NB4 (cell line): ENCODE results near the gene MITD1.
"Not testable (repeated sequence)": the region's sequence is repeated elsewhere in the genome, so short reads cannot be mapped to it uniquely, and the experiment has no call there.

Source experiments
- MYC ChIP-seq: IDR thresholded peaks from 2 replicates; pipeline ENCODE4 v1.6.1; 2011; ENCODE audit warnings: low read depth, low read length
- POLR2A ChIP-seq: IDR thresholded peaks from 2 replicates; pipeline ENCODE4 v1.6.1; 2011; ENCODE audit warnings: mild to moderate bottlenecking; ENCODE audit not compliant: insufficient read length; ENCODE audit errors: extremely low read depth
- TF ChIP-seq, protein P1 (sequence below): IDR thresholded peaks from one replicate; pipeline ENCODE4 v1.5.1; 2012; ENCODE audit warnings: low read depth, low read length
- TF ChIP-seq, protein P2 (sequence below): IDR thresholded peaks from 2 replicates; pipeline ENCODE4 v1.6.1; 2011; ENCODE audit warnings: low read depth, low read length

DNA sequence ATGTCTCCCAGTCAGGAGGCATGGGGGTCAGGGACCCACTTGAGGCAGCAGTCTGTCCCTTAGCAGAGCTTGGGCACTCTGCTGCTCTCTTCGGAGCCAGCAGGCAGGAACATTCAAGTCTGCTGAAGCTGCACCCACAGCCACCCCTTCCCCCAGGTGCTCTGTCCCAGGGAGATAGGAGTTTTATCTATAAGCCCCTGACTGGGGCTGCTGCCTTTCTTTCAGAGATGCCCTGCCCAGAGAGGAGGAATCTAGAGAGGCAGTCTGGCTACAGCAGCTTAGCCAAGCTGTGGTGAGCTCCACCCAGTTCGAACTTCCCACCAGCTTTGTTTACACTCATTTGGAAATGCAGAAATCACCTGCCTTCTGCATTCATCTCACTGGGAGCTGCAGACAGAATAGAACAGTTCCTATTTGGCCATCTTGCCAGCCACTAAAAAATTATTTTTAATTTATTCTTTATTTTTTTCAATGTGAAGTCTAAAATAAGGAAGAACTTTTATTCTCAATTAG, 45.8 kb downstream of the MITD1 start:
- TF ChIP-seq, protein P1, sequence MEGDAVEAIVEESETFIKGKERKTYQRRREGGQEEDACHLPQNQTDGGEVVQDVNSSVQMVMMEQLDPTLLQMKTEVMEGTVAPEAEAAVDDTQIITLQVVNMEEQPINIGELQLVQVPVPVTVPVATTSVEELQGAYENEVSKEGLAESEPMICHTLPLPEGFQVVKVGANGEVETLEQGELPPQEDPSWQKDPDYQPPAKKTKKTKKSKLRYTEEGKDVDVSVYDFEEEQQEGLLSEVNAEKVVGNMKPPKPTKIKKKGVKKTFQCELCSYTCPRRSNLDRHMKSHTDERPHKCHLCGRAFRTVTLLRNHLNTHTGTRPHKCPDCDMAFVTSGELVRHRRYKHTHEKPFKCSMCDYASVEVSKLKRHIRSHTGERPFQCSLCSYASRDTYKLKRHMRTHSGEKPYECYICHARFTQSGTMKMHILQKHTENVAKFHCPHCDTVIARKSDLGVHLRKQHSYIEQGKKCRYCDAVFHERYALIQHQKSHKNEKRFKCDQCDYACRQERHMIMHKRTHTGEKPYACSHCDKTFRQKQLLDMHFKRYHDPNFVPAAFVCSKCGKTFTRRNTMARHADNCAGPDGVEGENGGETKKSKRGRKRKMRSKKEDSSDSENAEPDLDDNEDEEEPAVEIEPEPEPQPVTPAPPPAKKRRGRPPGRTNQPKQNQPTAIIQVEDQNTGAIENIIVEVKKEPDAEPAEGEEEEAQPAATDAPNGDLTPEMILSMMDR = not testable (repeated sequence)
- TF ChIP-seq POLR2A, MYC: not testable (repeated sequence)
- TF ChIP-seq, protein P2, sequence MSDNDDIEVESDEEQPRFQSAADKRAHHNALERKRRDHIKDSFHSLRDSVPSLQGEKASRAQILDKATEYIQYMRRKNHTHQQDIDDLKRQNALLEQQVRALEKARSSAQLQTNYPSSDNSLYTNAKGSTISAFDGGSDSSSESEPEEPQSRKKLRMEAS = not testable (repeated sequence)
